Suprapubic skin (tissue), 4 donors: ENCODE measurements around the gene CHMP2B. TPM values are rescaled to one million over a fixed set of nuclear protein-coding genes. Genes with fewer than 3 reads are reported as not detected.
A peak's percentile ranks its signal among the peaks of the same experiment; 100 is the strongest.

ENCODE experiments used
- DNase-seq, 2 donors: peaks; one replicate each; pipeline ENCODE4 v3.0.0-alpha.2; 2019; ENCODE audit warnings: low spot score in 2 of 2
- H3K27ac ChIP-seq: fragments of 200-600 bp; sonication (generic); one replicate; pipeline ENCODE4 v1.5.1; 2019
- H3K27me3 ChIP-seq: fragments of 200-600 bp; sonication (generic); one replicate; pipeline ENCODE4 v1.5.1; 2019
- H3K36me3 ChIP-seq: fragments of 200-600 bp; sonication (generic); one replicate; pipeline ENCODE4 v1.5.1; 2019
- H3K4me1 ChIP-seq: fragments of 200-600 bp; sonication (generic); one replicate; pipeline ENCODE4 v1.5.1; 2019
- H3K4me3 ChIP-seq: fragments of 200-600 bp; sonication (generic); one replicate; pipeline ENCODE4 v1.5.1; 2019; ENCODE audit warnings: mild to moderate bottlenecking
- H3K9me3 ChIP-seq: fragments of 200-600 bp; sonication (generic); one replicate; pipeline ENCODE4 v1.5.1; 2019
- EP300 ChIP-seq: sonication (generic); formaldehyde crosslinking; IDR thresholded peaks from one replicate; pipeline ENCODE4 v1.6.1; 2017; ENCODE audit warnings: antibody characterized with exemption
- POLR2A ChIP-seq, 2 donors: fragments of 450-650 bp; IDR thresholded peaks; one replicate each; pipeline ENCODE4 v1.6.1; 2017; ENCODE audit warnings: antibody characterized with exemption in 2 of 2, mild to moderate bottlenecking in 2 of 2, moderate library complexity in 2 of 2
- POLR2AphosphoS5 ChIP-seq, 3 donors: sonication (generic); formaldehyde crosslinking; IDR thresholded peaks; one replicate each; pipeline ENCODE4 v1.6.1; 2017; ENCODE audit warnings: antibody characterized with exemption in 3 of 3
- WGBS: methylation state at CpG from one replicate; pipeline ENCODE4 v1.1.5; 2018; 5-methylcytosine and 5-hydroxymethylcytosine counted together
- total RNA-seq, 4 donors: library from RNA; depleted of rRNA; stranded (reverse); fragments of >200 nt; gene quantifications; one replicate each; pipeline ENCODE4 v1.1.0, GENCODE V29; 2016
- TF ChIP-seq, protein P1 (sequence below), 2 donors: fragments of 200-600 bp in 1 of 2; fragments of 450-650 bp in 1 of 2; sonication (generic) in 1 of 2; IDR thresholded peaks; one replicate each; pipeline ENCODE4 v1.5.1; 2016 to 2019; ENCODE audit warnings: antibody characterized with exemption in 2 of 2, mild to moderate bottlenecking in 1 of 2, moderate library complexity in 1 of 2

Gene CHMP2B
- total RNA-seq, result 10 to 100 TPM; 27.4 to 43.5 (median 31.1) TPM

- peaks cover 41% of the 10 kb centered on the region for H3K4me1 ChIP-seq
- H3K4me3 ChIP-seq, result peak within 1 kb of the TSS; percentile 92
- 0% methylated on average over 48 of the region's 59 CpGs for WGBS
- H3K9me3 ChIP-seq, result no peaks in the 10 kb centered on the region
- TF ChIP-seq POLR2AphosphoS5 (IDR thresholded peaks at IDR 0.05) (peak in 1 of 3 donors; percentile 56), POLR2A (IDR thresholded peaks at IDR 0.05) (peak in 1 of 2 donors; percentile 86), EP300 (no peak)
- TF ChIP-seq, protein P1, sequence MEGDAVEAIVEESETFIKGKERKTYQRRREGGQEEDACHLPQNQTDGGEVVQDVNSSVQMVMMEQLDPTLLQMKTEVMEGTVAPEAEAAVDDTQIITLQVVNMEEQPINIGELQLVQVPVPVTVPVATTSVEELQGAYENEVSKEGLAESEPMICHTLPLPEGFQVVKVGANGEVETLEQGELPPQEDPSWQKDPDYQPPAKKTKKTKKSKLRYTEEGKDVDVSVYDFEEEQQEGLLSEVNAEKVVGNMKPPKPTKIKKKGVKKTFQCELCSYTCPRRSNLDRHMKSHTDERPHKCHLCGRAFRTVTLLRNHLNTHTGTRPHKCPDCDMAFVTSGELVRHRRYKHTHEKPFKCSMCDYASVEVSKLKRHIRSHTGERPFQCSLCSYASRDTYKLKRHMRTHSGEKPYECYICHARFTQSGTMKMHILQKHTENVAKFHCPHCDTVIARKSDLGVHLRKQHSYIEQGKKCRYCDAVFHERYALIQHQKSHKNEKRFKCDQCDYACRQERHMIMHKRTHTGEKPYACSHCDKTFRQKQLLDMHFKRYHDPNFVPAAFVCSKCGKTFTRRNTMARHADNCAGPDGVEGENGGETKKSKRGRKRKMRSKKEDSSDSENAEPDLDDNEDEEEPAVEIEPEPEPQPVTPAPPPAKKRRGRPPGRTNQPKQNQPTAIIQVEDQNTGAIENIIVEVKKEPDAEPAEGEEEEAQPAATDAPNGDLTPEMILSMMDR (IDR thresholded peaks at IDR 0.05), result no peak
- H3K27ac ChIP-seq, result peak within 1 kb of the TSS; percentile 95
- H3K36me3 ChIP-seq, result no peaks in the 10 kb centered on the region
- H3K27me3 ChIP-seq, result no peaks in the 10 kb centered on the region
- DNase-seq, result peak; percentile 94 to 95
These were observed at the start of gene CHMP2B for GRCh38 chr3:87227104-87227834. Gene CHMP2B (plus strand): TSS chr3:87227309. CDS start chr3:87227523, 214 bp downstream.

GRCh38 chr3:87179642-87180041 is 47.5 kb upstream of the CHMP2B start:
- Histone ChIP-seq H3K4me3 (no peak overlapping the region), H3K27ac (no peak overlapping the region)
- no peak for DNase-seq

DNA sequence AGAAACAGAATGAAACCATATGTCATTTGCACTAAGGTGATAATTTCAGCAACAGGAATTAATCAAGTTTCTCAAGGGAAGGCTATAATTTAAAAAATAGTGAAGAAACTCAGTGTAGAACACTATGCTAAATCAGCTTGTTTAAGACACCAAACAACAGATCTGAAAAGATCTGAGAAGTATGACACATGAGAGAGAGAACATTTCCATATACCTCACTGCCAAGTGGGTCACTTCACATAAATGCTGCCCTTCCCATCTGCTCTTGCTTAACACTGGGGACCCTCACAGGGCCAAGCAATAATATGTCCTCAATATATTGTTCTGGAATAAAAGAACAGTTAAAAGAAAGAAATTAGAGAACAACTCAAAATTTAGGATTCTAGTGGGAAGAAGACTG is 45.6 kb upstream of the CHMP2B start:
- Histone ChIP-seq H3K27me3 (no peaks in the 10 kb centered on the region), H3K4me3 (no peak overlapping the region), H3K4me1 (no peaks in the 10 kb centered on the region), H3K27ac (no peak overlapping the region), H3K9me3 (no peaks in the 10 kb centered on the region), H3K36me3 (no peaks in the 10 kb centered on the region)
- TF ChIP-seq POLR2AphosphoS5 (IDR thresholded peaks at IDR 0.05), result no peak
- no peak for TF ChIP-seq EP300
- no peak for TF ChIP-seq POLR2A (IDR thresholded peaks at IDR 0.05)
- TF ChIP-seq, protein P1 (IDR thresholded peaks at IDR 0.05), result no peak
- no peak for DNase-seq

More at GRCh38 chr3:87179642-87180041, 47.5 kb upstream of the CHMP2B start:
- TF ChIP-seq POLR2AphosphoS5 (IDR thresholded peaks at IDR 0.05), result no peak
- no peak for TF ChIP-seq EP300
- TF ChIP-seq POLR2A (IDR thresholded peaks at IDR 0.05), result no peak
- TF ChIP-seq, protein P1 (IDR thresholded peaks at IDR 0.05), result no peak
- H3K9me3 ChIP-seq, result no peaks in the 10 kb centered on the region
- no peaks in the 10 kb centered on the region for H3K36me3 ChIP-seq
- H3K27me3 ChIP-seq, result no peaks in the 10 kb centered on the region
- no peaks in the 10 kb centered on the region for H3K4me1 ChIP-seq

DNA sequence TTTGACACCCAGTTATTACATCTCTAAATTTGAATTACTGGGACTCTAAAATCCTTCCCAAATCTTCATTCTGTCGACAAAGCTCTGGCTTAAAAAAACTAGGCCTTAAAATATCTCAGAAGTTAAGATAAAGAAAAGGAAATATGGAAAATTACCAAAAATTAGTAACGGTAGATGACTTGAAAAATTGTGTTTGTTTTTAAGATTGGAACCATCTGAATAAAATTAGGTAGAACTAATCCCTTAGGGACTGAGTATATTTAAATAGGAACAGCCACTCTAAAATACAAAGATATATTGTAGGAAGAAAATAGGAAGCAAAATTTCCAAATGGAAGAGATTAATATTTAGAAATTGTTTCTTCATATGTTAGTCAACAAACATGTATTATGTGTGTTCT is 45.1 kb upstream of the CHMP2B start:
- WGBS, result 53% methylated on average over 2 of the region's 2 CpGs
- DNase-seq, result no peak
- TF ChIP-seq, protein P1 (IDR thresholded peaks at IDR 0.05), result no peak
- no peak for TF ChIP-seq POLR2AphosphoS5 (IDR thresholded peaks at IDR 0.05)
- no peak for TF ChIP-seq EP300
- TF ChIP-seq POLR2A (IDR thresholded peaks at IDR 0.05), result no peak

DNA sequence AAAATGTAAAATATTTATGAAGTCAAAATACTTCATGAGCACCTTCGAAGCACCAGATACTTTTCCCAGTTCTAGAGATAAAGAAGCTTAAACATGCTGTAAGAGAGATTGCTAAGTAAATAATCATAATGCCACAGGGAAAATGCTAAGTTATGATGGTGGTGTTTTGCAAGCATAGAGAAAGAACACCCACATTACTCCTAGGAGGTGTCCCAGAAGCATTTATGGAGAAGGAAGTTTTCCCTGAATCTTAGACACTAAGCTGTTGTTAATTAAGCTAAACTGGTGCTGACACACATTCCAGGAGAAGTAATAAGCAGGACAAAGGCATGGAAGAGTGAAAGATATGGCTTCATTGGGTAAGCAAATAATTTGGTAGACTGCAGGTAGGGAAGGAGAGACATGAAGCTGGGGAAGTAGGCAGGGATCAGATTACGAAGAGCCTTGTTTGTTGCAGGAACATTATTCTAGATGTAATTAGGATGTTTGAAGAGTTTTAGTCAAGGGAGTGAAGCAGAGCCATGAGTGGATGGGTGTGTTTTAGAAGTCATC is 40.4 kb upstream of the CHMP2B start:
- 58% methylated on average over 2 of the region's 2 CpGs for WGBS
- TF ChIP-seq EP300 (no peak), POLR2A (IDR thresholded peaks at IDR 0.05) (no peak), POLR2AphosphoS5 (IDR thresholded peaks at IDR 0.05) (no peak)
- TF ChIP-seq, protein P1 (IDR thresholded peaks at IDR 0.05), result no peak
- no peaks in the 10 kb centered on the region for H3K27me3 ChIP-seq
- no peaks in the 10 kb centered on the region for H3K36me3 ChIP-seq
- H3K27ac ChIP-seq, result no peak overlapping the region
- no peaks in the 10 kb centered on the region for H3K4me1 ChIP-seq
- H3K9me3 ChIP-seq, result no peaks in the 10 kb centered on the region
- DNase-seq, result no peak
- no peak overlapping the region for H3K4me3 ChIP-seq

More for the DNA sequence above, 45.1 kb upstream of the CHMP2B start:
- no peaks in the 10 kb centered on the region for H3K9me3 ChIP-seq
- H3K27me3 ChIP-seq, result no peaks in the 10 kb centered on the region
- no peak overlapping the region for H3K27ac ChIP-seq
- H3K4me3 ChIP-seq, result no peak overlapping the region
- H3K36me3 ChIP-seq, result no peaks in the 10 kb centered on the region
- no peaks in the 10 kb centered on the region for H3K4me1 ChIP-seq
